NCI-H1092 treated with DMSO at 0.1 percent for 48 hours (cell line): ENCODE measurements around the gene SP7.
A peak's percentile ranks its signal among the peaks of the same experiment; 100 is the strongest.
"Not testable (repeated sequence)": the region's sequence is repeated elsewhere in the genome, so short reads cannot be mapped to it uniquely, and the experiment has no call there.

Experiments
- DNase-seq: peaks from one replicate; lab custom pipeline; 2025; lab: John Stamatoyannopoulos, UW

The SP7 gene

DNA sequence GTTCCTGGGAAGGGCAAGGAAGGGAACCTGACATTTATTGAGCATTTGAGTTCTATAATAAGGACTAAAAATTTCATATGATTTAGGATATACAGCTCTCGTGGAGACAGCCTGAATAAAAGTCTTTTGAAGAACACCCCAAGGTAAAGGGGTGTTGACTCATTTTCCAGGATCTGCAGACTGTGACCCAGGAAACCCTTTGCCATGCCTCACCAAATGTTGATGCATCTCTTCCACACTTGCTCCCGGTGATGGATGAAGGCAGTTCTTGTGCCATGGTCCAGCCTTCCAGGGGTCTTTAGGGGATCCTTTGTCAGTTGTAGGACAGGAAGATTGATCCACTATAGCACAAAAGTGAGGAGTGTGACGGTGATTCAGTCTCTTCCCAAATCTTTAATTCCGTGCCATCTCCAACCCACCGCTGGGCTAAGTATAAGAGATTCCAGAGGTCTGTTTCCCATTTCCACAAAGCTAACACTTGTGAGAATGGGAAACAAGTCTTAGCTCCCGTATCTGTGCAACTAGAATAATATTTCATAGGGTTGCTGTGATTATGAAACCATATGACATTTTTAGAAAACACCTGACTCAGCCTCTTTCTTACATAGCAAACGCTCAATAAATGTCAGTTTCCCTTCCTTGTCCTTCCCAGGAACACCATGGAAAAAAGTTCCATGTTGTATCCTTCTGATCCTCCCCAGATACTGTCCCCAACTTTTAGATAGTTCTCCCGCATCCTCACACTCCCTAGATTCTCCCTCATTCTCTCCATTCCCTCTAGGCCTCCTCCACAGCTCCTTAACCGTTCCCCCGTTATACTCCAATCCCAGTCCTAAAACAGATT, 15.6 kb downstream of the SP7 start:
- DNase-seq = no peak

DNA sequence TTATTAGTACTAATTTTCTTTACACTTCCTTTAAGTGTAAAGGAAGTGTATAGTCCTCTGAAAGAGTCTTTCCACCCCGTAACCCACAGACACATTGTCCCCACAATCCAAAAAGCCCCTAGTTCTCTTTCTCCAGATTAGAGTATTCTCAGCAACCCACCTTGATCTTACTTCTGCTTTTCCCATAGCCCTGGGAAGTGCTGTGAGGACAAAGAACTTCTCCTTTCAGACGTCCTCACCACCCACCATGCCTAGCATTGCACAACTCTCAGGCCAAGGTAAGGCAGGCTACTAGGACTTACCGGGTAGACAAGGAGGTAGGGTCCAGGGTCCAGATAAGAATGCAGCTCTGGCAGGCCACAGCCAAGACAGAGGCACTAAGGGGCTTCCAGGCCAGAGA, 22.2 kb downstream of the SP7 start:
- no peak for DNase-seq

GRCh38 chr12:53308276-53308675, 27.9 kb downstream of the SP7 start:
- DNase-seq = no peak

DNA sequence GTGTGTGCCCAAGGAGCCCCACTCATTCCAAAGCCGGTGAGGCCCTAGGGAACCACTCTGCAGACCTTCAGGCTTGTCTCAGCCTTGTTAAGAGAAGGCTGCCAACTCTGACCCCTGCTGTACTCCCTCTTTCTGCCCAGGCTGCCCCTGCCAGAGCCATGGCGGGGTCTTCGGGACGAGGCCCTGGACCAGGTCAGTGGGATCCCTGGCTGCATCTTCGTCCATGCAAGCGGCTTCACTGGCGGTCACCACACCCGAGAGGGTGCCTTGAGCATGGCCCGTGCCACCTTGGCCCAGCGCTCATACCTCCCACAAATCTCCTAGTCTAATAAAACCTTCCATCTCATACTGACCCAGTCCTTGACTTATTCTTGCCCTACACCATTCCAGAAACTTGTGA, 29.3 kb downstream of the SP7 start:
- no peak for DNase-seq

DNA sequence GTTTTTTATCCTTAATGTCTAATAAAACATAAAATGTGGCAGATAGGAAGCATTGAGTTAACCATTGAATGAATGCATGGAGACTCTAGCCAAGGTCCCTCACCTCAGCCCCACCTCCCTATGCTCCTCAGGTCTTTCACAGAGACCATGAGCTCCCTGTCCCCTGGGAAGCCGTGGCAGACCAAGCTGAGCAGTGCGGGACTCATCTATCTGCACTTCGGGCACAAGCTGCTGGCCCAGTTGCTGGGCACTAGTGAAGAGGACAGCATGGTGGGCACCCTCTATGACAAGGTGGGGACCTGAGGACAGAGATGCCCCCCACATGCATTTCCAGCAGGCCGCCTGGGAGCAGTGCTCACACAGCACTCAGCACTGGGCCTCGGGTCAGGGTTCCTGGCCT, 33.3 kb downstream of the SP7 start:
- no peak for DNase-seq

DNA sequence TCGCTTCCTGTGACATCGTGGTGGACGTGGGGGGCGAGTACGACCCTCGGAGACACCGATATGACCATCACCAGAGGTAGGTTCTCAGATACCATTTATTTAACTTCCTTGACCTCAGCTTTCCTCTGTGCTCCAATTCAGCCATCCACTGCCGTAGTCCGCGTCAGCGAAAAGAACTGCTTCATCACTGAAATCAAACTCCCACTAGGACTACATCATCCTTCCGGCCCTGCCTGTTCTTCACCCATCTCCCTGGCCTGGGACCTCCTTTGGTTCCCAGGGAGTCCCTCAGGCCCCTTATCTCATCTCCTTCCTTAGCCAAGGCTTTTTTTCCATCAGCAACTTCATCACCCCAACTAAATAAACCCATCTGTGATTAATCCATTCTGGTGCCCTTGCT, 36.0 kb downstream of the SP7 start:
- no peak for DNase-seq

DNA sequence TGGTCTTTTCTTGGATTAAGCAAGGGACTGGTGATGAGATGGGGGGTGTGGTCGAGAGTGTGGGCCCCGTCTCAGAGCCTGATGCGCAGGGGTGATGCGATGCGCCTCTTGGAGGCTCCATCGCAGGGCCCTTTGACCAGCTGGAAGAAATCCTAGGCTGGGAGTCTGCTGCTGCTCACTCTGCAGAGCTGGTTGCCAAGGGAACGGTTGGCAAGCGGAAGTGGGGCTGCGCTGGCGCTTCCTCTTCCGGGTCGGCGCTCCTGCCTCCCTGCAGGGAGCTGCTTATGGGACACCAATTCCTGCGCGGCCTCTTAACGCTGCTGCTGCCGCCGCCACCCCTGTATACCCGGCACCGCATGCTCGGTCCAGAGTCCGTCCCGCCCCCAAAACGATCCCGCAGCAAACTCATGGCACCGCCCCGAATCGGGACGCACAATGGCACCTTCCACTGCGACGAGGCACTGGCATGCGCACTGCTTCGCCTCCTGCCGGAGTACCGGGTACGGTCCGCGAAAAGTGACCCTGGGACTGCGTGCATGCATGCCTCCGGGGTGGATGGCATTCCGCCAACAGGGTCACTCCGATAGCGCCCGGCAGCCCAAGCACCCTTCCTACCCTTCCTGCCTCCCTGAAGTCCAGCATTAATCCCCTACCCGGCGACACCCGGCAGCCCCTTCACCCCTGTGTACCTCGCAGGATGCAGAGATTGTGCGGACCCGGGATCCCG, 36.5 kb downstream of the SP7 start, which contains the start of gene MYG1:
Gene MYG1, plus strand, starts transcription at position 242 of the 727 bp plus-strand sequence. Its CDS starts 43 bp downstream, at position 285.
- peak; percentile 66 for DNase-seq

DNA sequence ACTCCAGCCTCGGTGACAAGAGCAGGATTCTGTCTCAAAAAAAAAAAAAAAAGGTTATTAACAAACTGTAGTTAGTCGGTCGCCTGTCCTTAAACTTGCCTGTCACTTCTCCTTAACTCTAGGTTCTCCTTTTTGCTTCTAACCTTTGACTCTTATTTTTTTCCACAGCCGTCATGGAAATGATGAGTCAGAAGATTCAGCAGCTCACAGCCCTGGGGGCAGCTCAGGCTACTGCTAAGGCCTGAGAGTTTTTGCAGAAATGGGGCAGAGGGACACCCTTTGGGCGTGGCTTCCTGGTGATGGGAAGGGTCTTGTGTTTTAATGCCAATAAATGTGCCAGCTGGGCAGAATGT, 37.1 kb downstream of the SP7 start:
- DNase-seq = no peak

GRCh38 chr12:53298164-53298563, 38.0 kb downstream of the SP7 start:
- no peak for DNase-seq

GRCh38 chr12:53297106-53297505, 39.0 kb downstream of the SP7 start:
- not testable (repeated sequence) for DNase-seq

GRCh38 chr12:53295891-53296219, 40.3 kb downstream of the SP7 start:
- no peak for DNase-seq

GRCh38 chr12:53295070-53295890, 40.9 kb downstream of the SP7 start, which contains the start of gene PFDN5:
PFDN5 (plus strand) TSS chr12:53295542; CDS start chr12:53295568, 26 bp downstream.
- peak; percentile 77 for DNase-seq

GRCh38 chr12:53292426-53292825, 43.7 kb downstream of the SP7 start:
- peak; percentile 37 for DNase-seq

- no peak for DNase-seq
Observed at GRCh38 chr12:53290661-53291060, 45.5 kb downstream of the SP7 start.

- no peak for DNase-seq
Observed at GRCh38 chr12:53289891-53290290, 46.3 kb downstream of the SP7 start.

DNA sequence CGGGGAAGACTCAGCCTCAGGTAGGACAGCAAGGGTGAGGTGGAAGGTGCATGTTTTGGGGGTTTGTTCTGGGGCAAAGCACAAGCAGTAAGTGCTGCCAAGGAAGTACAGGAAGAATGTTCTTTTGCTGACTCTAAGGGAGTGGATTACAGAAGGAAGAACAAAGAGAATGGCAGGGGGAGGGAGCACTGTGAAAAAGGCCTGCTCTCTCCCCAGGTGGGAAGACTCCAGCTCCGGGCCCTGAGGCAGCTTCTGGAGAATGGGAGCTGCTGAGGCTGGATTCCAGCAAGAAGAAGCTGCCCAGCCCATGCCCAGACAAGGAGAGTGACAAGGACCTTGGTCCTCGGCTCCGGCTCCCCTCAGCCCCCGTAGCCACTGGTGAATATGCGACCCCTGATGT, 47.8 kb downstream of the SP7 start:
- no peak for DNase-seq

- DNase-seq = peak; percentile 2
Observed at GRCh38 chr12:53287741-53288216, 48.4 kb downstream of the SP7 start.

- DNase-seq = no peak
Observed at GRCh38 chr12:53286448-53286847, 49.7 kb downstream of the SP7 start.

DNA sequence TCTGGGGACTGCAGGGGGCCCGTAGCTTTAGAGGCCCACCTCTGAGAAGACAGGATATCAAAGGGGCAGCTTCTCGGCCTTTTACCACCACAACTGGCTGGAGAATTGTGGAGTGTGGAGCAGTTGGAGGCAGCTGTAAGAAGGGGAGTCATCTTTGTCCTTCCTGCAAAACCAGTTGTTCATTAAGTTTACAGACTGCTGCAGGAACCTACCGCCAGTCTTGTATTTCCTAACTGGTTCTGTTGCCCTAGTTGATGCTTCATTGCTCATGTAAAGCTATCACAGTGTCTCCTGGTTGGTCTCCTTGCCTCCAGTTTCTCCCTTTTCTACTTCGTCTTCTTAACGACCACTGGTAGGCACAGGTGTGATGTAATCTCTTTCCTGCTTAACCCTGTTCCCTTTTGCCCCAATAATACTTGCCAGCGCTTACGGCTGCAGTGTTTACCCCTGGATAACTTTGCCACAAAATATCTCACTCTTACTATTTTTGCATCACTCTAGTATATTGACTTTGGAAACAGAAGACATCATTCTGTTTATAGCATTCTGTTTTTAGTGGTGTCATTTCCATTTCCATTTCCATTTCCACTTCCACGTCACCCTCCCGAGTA, 56.2 kb downstream of the SP7 start:
- no peak for DNase-seq

DNA sequence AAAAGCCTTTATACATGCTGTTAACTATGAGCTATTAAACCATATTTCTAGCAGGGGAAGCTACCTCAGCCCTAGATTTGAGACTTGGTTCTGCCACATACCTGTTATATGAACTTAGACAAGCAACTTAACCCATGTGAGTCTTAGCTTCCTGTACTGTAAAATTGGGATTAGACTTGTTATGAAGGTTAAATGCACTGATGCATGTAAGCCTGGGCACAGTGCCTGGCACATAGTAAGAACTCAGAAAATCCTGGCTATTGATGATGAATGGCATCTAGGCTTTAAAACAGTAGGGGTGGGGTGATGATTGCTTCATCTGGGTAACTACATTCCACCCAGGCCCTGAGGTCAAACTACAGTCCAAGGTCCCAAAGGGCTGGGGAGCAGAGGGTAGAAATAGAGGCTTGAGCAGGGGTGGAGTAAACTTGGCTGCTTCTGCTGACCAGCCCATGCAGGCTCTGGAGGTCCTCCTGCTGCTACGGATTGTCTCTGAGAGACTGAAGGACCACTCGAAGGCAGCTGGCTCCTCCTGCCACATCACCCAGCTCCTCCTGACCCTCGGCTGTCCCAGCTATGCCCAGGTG, 56.8 kb downstream of the SP7 start:
- no peak for DNase-seq

DNA sequence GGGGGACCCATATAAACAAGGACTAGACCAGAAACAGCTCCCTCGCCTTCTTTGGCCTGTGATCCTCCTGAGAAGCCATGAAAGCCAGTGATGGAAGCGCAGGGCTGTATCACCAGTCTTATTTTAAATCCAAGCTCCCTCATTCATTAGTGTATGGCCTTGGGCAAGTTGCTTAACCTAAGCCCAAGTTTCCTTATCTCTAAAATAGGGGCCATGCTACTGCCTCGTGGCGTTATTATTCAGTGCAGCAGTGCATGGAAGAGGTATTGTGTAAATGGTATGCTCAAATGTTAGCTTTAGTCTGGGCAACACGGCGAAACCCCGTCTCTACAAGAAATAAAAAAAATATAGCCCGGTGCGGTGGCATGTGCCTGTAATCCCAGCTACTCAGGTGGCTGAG, 58.2 kb downstream of the SP7 start:
- DNase-seq = no peak
